Muscle layer of colon (tissue), 2 donors: ENCODE measurements around the gene HOXD13.
A peak's percentile ranks its signal among the peaks of the same experiment; 100 is the strongest.

Source experiments
- H3K27ac ChIP-seq: one replicate; pipeline ENCODE4 v1.7.0; 2013; ENCODE audit warnings: low read depth, mild to moderate bottlenecking, low read length, moderate library complexity
- H3K27me3 ChIP-seq, 2 donors: one replicate each; pipeline ENCODE4 v1.7.0; 2013; ENCODE audit warnings: low read length in 2 of 2, mild to moderate bottlenecking in 2 of 2; ENCODE audit not compliant: insufficient read depth in 2 of 2, control insufficient read depth in 1 of 2
- H3K36me3 ChIP-seq: one replicate; pipeline ENCODE4 v1.7.0; 2013; ENCODE audit warnings: mild to moderate bottlenecking, low read length; ENCODE audit not compliant: insufficient read depth
- H3K4me1 ChIP-seq: one replicate; pipeline ENCODE4 v1.7.0; 2013; ENCODE audit warnings: mild to moderate bottlenecking, low read length; ENCODE audit not compliant: insufficient read depth
- H3K4me3 ChIP-seq, 2 donors: one replicate each; pipeline ENCODE4 v1.7.0; 2013; ENCODE audit warnings: low read length in 2 of 2, low read depth in 1 of 2, mild to moderate bottlenecking in 1 of 2, moderate library complexity in 1 of 2
- H3K9ac ChIP-seq: one replicate; pipeline ENCODE4 v1.7.0; 2013; ENCODE audit warnings: low read length
- H3K9me3 ChIP-seq: one replicate; pipeline ENCODE4 v1.7.0; 2013; ENCODE audit warnings: mild to moderate bottlenecking, low read length
- donor health status: abdominal sarcoma.
- donor health status: Adenocarcinoma of cecum.

The HOXD13 gene

DNA sequence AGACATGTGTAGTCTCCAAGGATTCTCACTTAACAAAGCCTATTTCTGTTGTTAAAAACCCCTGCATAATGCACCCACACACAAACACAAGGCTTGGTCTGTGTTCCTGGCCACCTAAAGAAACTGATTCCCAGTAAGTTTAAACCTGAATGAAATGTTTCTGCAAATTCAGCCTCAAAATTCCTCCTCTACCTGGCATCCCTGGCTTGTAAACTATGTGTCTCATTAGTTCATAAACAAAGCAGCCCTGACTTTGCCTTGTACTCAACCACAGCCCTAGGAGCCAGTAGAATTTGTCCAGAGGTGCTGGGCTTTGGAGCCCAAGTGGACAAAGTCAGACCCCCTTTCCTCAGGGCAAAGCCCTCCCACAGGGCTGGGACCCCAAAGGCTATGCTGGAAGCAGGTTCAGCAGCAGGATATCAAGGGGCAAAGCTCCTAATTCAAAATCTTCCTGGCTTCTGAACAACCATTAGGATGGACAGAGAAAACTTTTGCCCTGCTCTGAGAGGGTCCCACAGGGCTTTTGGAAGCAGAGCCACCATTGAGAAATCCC lies 2.6 kb upstream of the HOXD13 start:
- peaks cover 85 to 99% of the 10 kb centered on the region in 2 donors for H3K27me3 ChIP-seq
- H3K36me3 ChIP-seq: no peaks in the 10 kb centered on the region
- H3K9ac ChIP-seq: no peak overlapping the region
- H3K4me3 ChIP-seq: no peak overlapping the region
- no peak overlapping the region for H3K27ac ChIP-seq
- H3K4me1 ChIP-seq: peaks cover 25% of the 10 kb centered on the region
- peaks cover 3% of the 10 kb centered on the region for H3K9me3 ChIP-seq

DNA sequence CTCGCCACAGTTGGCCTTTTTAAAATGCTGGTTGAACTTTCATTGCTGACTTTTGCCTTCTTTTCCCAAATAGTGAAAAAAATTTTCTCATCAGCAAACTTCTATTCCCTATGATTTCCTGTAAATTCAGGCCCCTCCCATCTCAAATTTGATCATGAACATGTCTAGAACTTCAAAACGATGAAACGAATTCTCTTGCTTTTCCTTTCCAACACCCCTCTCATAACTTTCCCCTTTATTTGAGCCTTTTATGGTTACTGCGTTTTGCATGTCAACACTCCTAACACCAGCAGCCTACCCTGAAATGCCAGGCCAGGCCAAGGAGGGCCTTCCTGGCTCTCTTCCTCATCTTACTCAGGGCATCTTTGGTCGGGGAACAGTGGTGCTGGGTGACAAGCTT lies 1.7 kb upstream of the HOXD13 start:
- H3K27me3 ChIP-seq: peaks cover 85 to 99% of the 10 kb centered on the region in 2 donors
- H3K9ac ChIP-seq: no peak overlapping the region
- H3K4me1 ChIP-seq: peaks cover 21% of the 10 kb centered on the region
- H3K4me3 ChIP-seq: no peak overlapping the region
- no peak overlapping the region for H3K27ac ChIP-seq
- H3K9me3 ChIP-seq: peaks cover 3% of the 10 kb centered on the region
- no peaks in the 10 kb centered on the region for H3K36me3 ChIP-seq

DNA sequence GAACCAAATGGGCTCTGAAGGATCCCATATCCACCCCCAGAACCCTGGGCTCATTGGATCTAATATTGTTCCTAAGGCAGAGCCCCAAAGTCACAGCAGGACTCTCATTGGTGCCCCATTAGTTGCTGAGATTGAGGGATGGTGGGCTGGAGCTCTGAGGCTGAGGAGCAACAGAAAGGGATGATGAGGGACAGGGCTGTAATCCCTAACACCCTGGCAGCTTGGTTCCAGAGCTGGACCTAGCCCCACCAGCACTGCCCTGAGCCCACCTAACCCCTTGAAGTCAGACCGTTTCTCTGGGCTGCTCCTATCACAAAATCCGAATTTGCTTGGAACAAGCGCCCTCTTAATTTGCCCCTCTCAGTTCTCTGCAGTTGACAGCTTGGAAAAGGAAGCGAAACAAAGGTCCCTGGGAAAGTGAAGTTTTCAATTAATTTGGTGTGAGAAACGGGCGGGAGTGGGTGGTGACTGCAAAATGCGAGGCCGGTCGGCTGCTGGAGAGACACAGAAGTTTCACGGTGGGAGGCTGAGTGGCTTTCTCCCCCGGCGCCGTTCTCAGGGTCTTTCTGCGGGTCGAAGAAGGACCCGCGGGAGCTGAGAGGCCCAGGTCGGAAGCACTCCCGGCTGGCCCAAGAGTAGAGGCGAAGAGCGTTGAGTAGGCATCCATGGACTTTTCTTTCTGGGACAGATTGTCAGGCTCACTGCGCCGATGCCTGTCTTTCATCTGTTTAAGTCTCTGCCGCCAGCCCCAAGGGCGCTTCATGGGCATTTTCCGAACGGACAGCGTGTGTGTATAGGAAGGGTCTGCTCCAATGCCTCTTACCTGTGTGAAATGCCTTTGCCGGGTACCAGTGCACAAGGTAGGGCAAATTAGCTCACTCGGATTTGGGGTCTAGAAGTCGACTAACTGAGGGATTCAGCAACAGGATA lies 927 bp upstream of the HOXD13 start:
- Histone ChIP-seq H3K4me1 (peaks cover 15% of the 10 kb centered on the region), H3K36me3 (no peaks in the 10 kb centered on the region), H3K9ac (no peak overlapping the region), H3K27ac (no peak overlapping the region), H3K4me3 (no peak overlapping the region), H3K27me3 (peaks cover 84 to 99% of the 10 kb centered on the region in 2 donors), H3K9me3 (peaks cover 3% of the 10 kb centered on the region)

DNA sequence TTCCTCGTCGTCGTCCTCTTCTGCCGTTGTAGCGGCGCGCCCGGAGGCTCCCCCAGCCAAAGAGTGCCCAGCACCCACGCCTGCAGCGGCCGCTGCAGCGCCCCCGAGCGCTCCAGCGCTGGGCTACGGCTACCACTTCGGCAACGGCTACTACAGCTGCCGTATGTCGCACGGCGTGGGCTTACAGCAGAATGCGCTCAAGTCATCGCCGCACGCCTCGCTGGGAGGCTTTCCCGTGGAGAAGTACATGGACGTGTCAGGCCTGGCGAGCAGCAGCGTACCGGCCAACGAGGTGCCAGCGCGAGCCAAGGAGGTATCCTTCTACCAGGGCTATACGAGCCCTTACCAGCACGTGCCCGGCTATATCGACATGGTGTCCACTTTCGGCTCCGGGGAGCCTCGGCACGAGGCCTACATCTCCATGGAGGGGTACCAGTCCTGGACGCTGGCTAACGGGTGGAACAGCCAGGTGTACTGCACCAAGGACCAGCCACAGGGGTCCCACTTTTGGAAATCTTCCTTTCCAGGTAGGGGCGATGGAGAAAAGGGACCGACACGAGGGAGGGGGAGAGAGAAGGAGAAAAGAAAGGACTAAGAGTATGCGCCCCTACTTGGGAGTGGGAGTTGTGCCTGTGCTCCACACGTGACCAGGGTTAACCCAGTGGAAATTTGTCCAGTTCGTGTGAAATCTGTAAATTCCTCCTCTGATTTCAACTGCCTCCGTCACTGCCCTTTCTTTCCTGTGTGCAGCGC lies 800 bp downstream of the HOXD13 start:
- Histone ChIP-seq H3K36me3 (no peaks in the 10 kb centered on the region), H3K27ac (no peak overlapping the region), H3K4me1 (peaks cover 16% of the 10 kb centered on the region), H3K9me3 (peaks cover 3% of the 10 kb centered on the region), H3K4me3 (peak overlapping the region; percentile 6 to 53), H3K27me3 (peaks cover 83 to 99% of the 10 kb centered on the region in 2 donors), H3K9ac (no peak overlapping the region)

DNA sequence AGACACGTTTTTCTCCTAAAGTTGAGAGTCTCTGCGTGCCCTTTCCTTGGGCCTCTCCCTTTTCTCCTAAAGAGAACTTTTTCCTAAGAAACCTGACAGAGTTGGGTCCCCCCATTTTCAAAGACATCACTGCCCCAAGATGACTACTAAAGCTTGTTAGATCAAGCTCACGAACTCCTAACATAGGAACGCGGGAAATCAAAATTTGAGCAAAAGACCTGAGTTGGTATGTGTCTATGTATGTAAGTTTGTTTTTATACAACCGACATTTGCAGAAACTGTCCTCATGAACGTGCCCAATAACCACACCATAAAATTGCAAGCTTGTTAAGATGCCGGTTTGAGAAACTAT lies 1.4 kb downstream of the HOXD13 start:
- Histone ChIP-seq H3K27ac (no peak overlapping the region), H3K9me3 (peaks cover 3% of the 10 kb centered on the region), H3K36me3 (no peaks in the 10 kb centered on the region), H3K27me3 (peaks cover 83 to 99% of the 10 kb centered on the region in 2 donors), H3K4me1 (peaks cover 13% of the 10 kb centered on the region), H3K4me3 (no peak overlapping the region), H3K9ac (no peak overlapping the region)

DNA sequence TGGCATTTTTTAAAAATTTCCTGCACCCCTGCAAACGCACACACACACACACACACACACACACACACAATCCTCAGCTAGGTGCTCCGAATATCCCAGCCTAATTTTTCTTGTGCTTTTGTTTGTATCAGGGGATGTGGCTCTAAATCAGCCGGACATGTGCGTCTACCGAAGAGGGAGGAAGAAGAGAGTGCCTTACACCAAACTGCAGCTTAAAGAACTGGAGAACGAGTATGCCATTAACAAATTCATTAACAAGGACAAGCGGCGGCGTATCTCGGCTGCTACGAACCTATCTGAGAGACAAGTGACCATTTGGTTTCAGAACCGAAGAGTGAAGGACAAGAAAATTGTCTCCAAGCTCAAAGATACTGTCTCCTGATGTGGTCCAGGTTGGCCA lies 1.8 kb downstream of the HOXD13 start:
- Histone ChIP-seq H3K9ac (no peak overlapping the region), H3K27me3 (peaks cover 83 to 98% of the 10 kb centered on the region in 2 donors), H3K36me3 (no peaks in the 10 kb centered on the region), H3K9me3 (peaks cover 3% of the 10 kb centered on the region), H3K27ac (no peak overlapping the region), H3K4me3 (no peak overlapping the region), H3K4me1 (peaks cover 13% of the 10 kb centered on the region)

DNA sequence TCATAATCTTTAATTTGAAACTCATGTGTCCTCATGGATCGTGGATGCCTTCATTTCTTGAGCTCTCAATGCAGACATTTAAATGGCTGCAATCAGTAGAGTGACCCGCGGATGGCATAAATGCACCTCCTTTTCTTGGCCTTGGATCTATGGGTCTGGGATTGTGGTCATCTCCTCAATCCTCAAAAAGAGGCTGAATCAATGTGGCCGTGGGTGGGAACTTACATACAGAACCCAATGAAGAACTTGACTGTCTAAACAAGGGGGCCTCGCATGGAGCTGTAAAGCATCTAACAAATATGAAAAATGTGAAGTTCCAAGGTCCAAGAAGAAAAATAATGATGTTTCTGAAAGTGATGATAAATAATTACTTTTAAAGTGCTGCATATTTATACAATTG lies 2.9 kb downstream of the HOXD13 start:
- Histone ChIP-seq H3K27me3 (peaks cover 83 to 98% of the 10 kb centered on the region in 2 donors), H3K27ac (no peak overlapping the region), H3K4me3 (no peak overlapping the region), H3K36me3 (no peaks in the 10 kb centered on the region), H3K4me1 (peaks cover 13% of the 10 kb centered on the region), H3K9me3 (peaks cover 3% of the 10 kb centered on the region), H3K9ac (no peak overlapping the region)

DNA sequence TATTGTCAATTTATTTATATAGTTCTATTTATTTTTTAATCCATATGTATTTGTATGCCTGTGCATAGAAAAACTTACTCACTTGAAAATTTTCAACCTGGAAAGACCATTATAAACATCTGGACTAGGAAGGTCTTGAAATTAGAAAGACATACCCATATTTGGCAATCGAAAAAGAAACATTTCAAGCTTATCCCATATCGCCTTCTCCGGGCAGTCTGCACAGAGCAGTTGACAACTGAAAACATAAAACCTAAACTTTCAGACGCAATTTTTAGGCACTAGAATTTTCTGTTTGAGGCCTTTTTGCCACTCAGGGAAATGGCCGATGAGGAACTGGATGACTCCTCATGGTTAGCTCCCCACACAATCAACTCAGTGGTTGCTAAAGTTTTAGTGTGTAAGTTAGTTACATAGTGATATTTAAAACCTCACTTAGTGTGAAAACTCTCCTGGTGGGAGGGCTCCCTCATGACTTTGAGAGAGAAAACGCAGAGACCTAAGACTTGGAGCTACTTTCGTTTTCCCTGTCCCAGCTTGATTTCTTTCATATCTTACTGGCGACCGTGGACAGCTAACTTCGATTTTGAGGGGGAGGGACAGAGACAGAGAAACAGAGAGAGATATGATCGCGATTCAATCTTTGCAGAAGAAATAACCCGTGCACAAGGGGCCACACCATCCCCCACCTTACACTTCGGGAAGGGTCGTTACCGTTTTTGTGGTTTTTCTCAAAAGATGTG lies 3.9 kb downstream of the HOXD13 start:
- peak overlapping the region; percentile 49 to 51 for H3K4me3 ChIP-seq
- no peak overlapping the region for H3K27ac ChIP-seq
- no peak overlapping the region for H3K9ac ChIP-seq
- H3K36me3 ChIP-seq: no peaks in the 10 kb centered on the region
- H3K27me3 ChIP-seq: peaks cover 85 to 96% of the 10 kb centered on the region in 2 donors
- peaks cover 3% of the 10 kb centered on the region for H3K9me3 ChIP-seq
- H3K4me1 ChIP-seq: peaks cover 13% of the 10 kb centered on the region

DNA sequence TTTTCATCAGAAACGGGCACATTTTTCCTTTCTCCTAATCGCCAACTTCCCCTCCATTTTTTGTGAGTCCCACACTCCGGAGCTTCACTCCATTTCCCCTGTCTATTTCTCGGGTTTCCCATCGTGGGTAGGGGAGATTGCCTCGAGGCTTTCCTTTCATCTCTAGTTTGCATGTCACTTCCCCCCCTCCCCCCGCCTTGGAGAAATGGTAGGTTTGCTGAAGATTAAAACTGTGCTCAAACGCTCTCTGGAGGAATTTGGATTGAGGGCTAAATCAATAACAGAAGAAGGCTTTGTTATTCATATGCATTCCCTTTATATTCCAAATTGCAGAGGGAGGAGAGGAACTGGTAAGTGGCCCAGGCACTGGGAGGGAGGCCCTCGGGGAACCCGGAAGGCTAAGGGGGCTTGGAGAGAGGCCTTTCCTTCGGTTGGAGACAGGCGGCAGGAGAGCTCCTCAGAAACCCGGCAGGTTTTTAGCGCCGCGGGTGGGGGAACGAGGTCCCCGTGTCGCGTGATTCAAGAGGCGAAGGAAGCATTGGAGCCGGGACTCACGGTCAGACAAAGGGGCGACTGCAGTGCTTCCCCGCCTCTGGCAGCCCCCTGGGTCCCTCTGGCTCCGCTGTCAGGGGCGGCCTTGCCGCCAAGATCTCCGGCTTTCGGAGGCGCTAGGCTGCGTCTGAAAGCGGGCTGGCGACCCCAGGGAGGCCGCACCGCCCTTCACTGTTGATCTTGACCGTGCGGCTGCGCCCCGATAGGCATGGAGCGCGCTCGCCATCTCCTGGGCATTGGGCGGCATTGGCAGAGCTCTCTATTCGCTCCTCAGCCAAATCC lies 4.7 kb downstream of the HOXD13 start:
- Histone ChIP-seq H3K36me3 (no peaks in the 10 kb centered on the region), H3K9ac (no peak overlapping the region), H3K27me3 (peaks cover 89 to 95% of the 10 kb centered on the region in 2 donors), H3K4me1 (peaks cover 13% of the 10 kb centered on the region), H3K9me3 (peaks cover 3% of the 10 kb centered on the region), H3K27ac (no peak overlapping the region), H3K4me3 (peak overlapping the region; percentile 36 to 51)

DNA sequence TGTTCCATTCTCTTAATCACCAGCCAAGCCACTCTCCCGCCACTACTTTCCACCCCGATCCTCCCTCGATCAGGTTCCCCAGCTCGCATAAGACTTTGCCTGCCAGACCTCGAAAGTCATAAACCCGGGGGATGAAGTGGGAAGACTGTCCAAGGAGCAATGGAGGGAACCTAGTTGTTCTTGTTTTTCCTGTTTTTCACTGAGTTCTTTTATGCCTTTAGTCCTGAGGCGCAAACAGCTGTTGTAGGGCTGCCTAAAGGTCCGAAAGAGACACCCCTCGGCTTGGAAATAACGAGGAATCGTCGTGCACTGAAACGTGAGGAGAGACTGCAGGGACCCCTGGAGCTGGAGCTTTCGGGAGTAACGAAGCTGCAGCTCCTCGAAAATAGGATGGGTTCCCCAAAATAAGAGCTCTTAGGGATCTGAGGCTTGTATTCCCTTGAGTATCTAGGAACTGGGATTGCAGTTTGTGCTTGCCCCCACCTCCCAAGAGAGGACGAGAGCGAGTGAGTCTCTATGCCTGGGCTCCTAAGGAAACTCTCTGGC lies 5.4 kb downstream of the HOXD13 start:
- Histone ChIP-seq H3K9ac (no peak overlapping the region), H3K4me3 (peak overlapping the region in 1 of 2 donors; percentile 51), H3K36me3 (no peaks in the 10 kb centered on the region), H3K4me1 (peaks cover 13% of the 10 kb centered on the region), H3K27ac (no peak overlapping the region), H3K9me3 (peaks cover 3% of the 10 kb centered on the region), H3K27me3 (peaks cover 89 to 96% of the 10 kb centered on the region in 2 donors)
